GM13976 (cell line): Measurements from ENCODE around the gene CASP2.

ENCODE experiments used
- DNase-seq: peaks from one replicate; pipeline ENCODE4 v3.0.0; 2012; ENCODE audit warnings: low spot score
- in situ Hi-C: fragments of 300-500 bp; cut with MboI; formaldehyde crosslinking; loops from one replicate; pipeline ENCODE4 v1.12.0; 2022; ENCODE audit warnings: low sequenced_read_pairs, mixed read lengths, inconsistent platforms; ENCODE audit not compliant: unreplicated experiment
- TF ChIP-seq, protein P1 (sequence below): IDR thresholded peaks from 2 replicates; pipeline ENCODE4 v1.5.1; 2012; ENCODE audit warnings: borderline replicate concordance, mild to moderate bottlenecking; ENCODE audit not compliant: insufficient read depth; ENCODE audit errors: extremely low read depth, missing control alignments, control extremely low read depth

The CASP2 gene

DNA sequence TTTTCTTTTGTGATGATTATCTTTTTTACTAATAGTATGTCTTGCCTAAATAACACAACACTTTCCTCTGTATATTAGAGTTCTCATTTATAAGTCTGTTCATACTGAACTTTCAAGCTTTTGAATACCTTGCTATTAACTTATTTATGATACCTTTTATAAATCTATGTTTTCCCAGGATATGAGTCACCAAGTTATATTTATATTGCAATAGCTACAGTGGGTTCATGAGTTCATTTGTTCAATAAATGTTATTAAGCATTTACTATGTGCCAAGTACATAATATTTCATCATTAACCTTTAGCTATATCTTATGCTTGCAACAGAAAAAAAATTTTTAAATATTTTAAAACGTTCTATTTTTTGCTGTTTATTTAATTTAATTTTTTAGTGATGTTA is 46.1 kb downstream of the CASP2 start:
- in situ Hi-C loops = no loop called here
- TF ChIP-seq, protein P1, sequence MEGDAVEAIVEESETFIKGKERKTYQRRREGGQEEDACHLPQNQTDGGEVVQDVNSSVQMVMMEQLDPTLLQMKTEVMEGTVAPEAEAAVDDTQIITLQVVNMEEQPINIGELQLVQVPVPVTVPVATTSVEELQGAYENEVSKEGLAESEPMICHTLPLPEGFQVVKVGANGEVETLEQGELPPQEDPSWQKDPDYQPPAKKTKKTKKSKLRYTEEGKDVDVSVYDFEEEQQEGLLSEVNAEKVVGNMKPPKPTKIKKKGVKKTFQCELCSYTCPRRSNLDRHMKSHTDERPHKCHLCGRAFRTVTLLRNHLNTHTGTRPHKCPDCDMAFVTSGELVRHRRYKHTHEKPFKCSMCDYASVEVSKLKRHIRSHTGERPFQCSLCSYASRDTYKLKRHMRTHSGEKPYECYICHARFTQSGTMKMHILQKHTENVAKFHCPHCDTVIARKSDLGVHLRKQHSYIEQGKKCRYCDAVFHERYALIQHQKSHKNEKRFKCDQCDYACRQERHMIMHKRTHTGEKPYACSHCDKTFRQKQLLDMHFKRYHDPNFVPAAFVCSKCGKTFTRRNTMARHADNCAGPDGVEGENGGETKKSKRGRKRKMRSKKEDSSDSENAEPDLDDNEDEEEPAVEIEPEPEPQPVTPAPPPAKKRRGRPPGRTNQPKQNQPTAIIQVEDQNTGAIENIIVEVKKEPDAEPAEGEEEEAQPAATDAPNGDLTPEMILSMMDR = no peak
- no peak for DNase-seq

DNA sequence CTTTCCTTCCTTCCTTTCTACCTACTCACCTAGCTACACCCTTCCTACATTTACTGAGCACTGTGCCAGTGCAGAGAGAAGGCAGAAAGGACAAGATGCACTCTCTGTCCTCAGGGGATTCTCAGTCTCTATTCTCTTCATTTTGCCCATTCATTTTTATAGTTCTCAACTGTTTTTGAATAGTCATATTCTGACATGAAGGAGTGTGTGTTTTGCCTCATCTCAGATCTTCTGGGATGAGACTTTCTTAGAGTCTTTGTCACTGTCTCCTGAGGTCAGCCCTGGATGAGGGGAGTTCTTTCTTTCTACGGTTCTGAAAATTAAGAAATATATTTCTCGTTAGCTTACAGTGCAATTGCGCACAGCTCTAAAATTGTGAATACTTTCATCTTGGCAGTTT is 49.1 kb downstream of the CASP2 start:
- TF ChIP-seq, protein P1 = no peak
- no peak for DNase-seq
- in situ Hi-C loops = no loop called here

DNA sequence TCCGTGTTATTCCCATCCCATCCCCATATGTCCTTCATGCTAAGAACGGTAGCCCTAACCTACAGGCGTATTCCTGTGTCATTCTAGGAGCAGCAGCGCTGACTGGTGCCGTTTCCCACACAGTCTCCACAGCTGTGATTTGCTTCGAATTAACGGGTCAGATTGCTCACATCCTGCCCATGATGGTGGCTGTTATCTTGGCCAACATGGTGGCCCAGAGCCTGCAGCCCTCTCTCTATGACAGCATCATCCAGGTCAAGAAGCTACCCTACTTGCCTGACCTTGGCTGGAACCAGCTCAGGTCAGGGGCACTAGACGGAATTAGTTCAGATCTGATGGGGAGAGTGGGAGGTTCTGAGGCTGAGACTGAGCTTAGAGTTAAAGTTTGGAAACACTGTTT is 53.7 kb downstream of the CASP2 start:
- in situ Hi-C loops = no loop called here
- DNase-seq = no peak

DNA sequence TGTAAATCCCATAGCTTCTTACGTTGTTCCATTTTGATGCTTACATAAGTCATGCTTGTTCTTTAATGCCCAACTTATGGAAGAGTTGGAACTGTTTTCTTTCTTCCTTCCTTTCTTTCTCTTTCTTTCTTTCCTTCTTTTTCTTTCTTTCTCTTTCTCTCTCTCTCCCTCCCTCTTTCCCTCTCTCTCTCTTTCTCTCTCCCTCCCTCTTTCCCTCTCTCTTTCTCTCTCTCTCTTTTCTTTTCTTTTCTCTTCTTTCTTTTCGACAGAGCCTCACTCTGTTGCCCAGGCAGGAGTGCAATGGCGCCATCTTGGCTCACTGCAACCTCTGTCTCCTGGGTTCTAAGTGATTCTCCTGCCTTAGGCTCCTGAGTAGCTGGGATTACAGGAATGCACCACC is 55.4 kb downstream of the CASP2 start:
- no peak for DNase-seq
- in situ Hi-C loops = no loop called here
- TF ChIP-seq, protein P1 = no peak

More for the DNA sequence above, 53.7 kb downstream of the CASP2 start:
- TF ChIP-seq, protein P1 = no peak

DNA sequence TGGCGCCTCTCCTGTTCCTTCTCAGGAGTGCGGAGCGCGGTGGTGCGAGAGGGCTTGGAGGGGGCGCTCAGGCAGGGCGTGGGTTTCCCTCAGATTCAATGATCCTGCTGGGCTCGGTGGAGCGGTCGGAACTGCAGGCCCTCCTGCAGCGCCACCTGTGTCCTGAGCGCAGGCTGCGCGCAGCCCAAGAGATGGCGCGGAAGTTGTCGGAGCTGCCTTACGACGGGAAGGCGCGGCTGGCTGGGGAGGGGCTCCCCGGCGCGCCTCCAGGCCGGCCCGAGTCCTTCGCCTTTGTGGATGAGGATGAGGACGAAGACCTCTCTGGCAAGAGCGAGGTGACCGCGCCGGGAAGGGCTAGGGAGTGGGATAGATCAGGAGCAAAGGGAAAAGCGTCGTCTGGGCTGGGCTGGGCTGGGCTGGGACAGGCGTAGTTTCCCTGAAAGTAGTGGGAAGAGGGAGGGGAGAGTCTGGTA is 57.3 kb downstream of the CASP2 start:
- peak; percentile 68 for DNase-seq
- in situ Hi-C loops = no loop called here
- TF ChIP-seq, protein P1 = peak; percentile 46

DNA sequence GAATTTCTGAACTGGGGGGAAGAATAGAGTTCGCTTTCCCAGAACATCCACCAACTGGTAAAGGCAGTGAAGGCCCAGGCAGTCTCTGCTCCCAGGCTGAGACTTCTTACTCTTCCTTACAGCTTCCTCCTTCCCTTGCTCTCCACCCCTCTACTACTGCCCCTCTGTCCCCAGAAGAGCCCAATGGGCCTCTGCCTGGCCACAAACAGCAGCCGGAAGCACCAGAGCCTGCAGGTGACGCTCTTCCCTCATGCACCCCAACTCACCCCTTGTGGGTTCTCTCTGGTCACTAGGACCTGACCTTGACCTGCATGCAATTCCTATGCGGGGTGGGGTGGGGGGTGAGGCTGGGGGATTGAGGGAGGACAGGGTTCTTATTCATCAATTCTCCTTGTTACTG is 57.9 kb downstream of the CASP2 start:
- no peak for DNase-seq
- in situ Hi-C loops = no loop called here
- TF ChIP-seq, protein P1 = no peak

DNA sequence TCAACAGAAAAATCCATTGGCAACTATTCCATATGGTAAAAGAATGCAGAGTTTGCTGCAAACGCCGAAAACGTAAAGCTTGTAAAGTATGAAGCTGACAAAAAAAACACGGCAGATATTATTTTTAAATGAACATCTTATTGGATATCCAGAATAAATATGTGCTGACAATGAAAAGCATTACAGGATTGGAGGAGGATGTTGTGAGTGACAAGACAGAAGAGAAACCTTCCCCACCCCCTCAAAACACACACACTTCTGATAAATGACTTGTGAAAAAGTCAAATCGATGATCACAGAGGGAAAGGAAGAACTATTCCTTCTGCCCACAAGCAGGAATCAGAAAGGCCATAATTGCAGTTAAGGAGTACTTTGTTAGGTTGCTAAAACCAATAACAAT is 59.8 kb downstream of the CASP2 start:
- in situ Hi-C loops = no loop called here
- TF ChIP-seq, protein P1 = no peak

More for the DNA sequence above, 59.8 kb downstream of the CASP2 start:
- DNase-seq = no peak
